Heart right ventricle (tissue), 16 donors: ENCODE data around the gene UBALD2. TPM values are rescaled to one million over a fixed set of nuclear protein-coding genes. Genes with fewer than 3 reads are reported as not detected.
A peak's percentile ranks its signal among the peaks of the same experiment; 100 is the strongest.

ENCODE experiments used
- ATAC-seq, 8 donors: fragments of 200-7000 bp; cut with Tn5 transposase; one replicate each; pipeline ENCODE4 v1.9.1; 2020; ENCODE audit warnings: mild to moderate bottlenecking in 8 of 8, moderate library complexity in 8 of 8, moderate number of reproducible peaks in 1 of 8
- DNase-seq, 2 donors: peaks; one replicate each; pipeline ENCODE4 v3.0.0-alpha.2; 2020
- H3K27ac ChIP-seq, 10 donors: fragments of 200-600 bp; sonication (generic) in 2 of 10; one replicate each; pipeline versions ENCODE4 v1.5.0 to v1.8.0; 2020 to 2022; ENCODE audit warnings: mild to moderate bottlenecking in 3 of 10
- H3K27me3 ChIP-seq, 7 donors: fragments of 200-600 bp; one replicate each; pipeline ENCODE4 v1.8.0; 2021 to 2022; ENCODE audit warnings: mild to moderate bottlenecking in 2 of 7
- H3K36me3 ChIP-seq, 9 donors: fragments of 200-600 bp; sonication (generic) in 1 of 9; one replicate each; pipeline versions ENCODE4 v1.5.0 to v1.8.0; 2020 to 2022; ENCODE audit warnings: mild to moderate bottlenecking in 2 of 9
- H3K4me1 ChIP-seq, 9 donors: fragments of 200-600 bp; sonication (generic) in 1 of 9; one replicate each; pipeline versions ENCODE4 v1.5.0 to v1.8.0; 2020 to 2022; ENCODE audit warnings: mild to moderate bottlenecking in 4 of 9
- H3K4me3 ChIP-seq, 10 donors: fragments of 200-600 bp; sonication (generic) in 2 of 10; one replicate each; pipeline versions ENCODE4 v1.5.0 to v1.8.0; 2020 to 2022; ENCODE audit warnings: mild to moderate bottlenecking in 7 of 10, moderate library complexity in 2 of 10
- H3K9me3 ChIP-seq, 11 donors: fragments of 200-600 bp in 10 of 11; sonication (generic) in 2 of 11; one replicate each; pipeline versions ENCODE4 v1.5.0 to v1.8.0; 2013 to 2022; ENCODE audit warnings: mild to moderate bottlenecking in 2 of 11, control low read depth in 1 of 11, moderate library complexity in 1 of 11
- WGBS, 2 donors: extraction: QIAGEN DNeasy Blood & Tissue Kit; methylation state at CpG; one replicate each; pipeline ENCODE4 v1.1.7; 2013; ENCODE audit warnings: inconsistent platforms in 1 of 2; 5-methylcytosine and 5-hydroxymethylcytosine counted together
- intact Hi-C, 10 donors: fragments of 100-400 bp; cut with DNase I; formaldehyde crosslinking; loops; one replicate each; pipeline versions ENCODE4 v1.11.1 to v1.14.2; 2022
- polyA plus RNA-seq, 2 donors: library from polyadenylated mRNA; stranded (reverse); fragments of 200-250 nt; gene quantifications; one replicate each; pipeline ENCODE4 v1.2.3, GENCODE V29; 2013
- total RNA-seq, 10 donors: library from RNA; stranded (reverse); fragmentation: NEBNext Ultra II Directional in 3 of 10; extraction: Animal tissue kit (Norgen Biotek cat#: 25700) in 3 of 10; gene quantifications; one replicate each; pipeline versions ENCODE4 v1.2.1 to v1.2.4, GENCODE V29; 2021 to 2023
- TF ChIP-seq, protein P1 (sequence below), 9 donors: fragments of 200-600 bp; sonication (generic) in 2 of 9; IDR thresholded peaks; one replicate each; pipeline versions ENCODE4 v1.5.0 to v1.8.0; 2021 to 2022; ENCODE audit warnings: antibody characterized with exemption in 9 of 9, mild to moderate bottlenecking in 5 of 9, moderate library complexity in 1 of 9
- donor health status: Arrhythmogenic right ventricular cardiomyopathy.
- donor health status: ischemic (EF 13 %, LVEDD 7.1; RV severe dilation, severe dysfunction).
- donor health status: healthy with polysubstance abuse.
- donor health status: DM: no; HTN: yes; CAD: no.
- donor health status: DM: no; HTN: no; CAD: no.
- donor health status: ischemic (EF 25% LVEDD 6.9; RV normal size, moderate dysfunction).
- donor health status: ischemic (EF 25% LVEDD 5.7; RV mildly dilated, moderate dysfunction).
- donor health status: healthy.
- donor health status: DM: yes; HTN: yes; CAD: no.
- donor health status: Ischemic cardiomyopathy.
- donor health status: ischemic (EF 35%, LVEDD 5.7; RV mildly dilated, moderate dysfunction).
- donor health status: nonischemic (EF 11% LVEDD 7.7; RV severe dilation, severe dysfunction).
- donor health status: DM: yes; HTN: yes; CAD: no.
- donor health status: PGD.
- donor health status: ischemic (EF 29% LVEDD 5.4; RV normal size, mild dysfunction).
- donor health status: nonischemic (EF 23%, LVEDD 6.1; RV moderate dilation, normal function).

The UBALD2 gene
- total and polyA plus RNA-seq, 12 donors: 13.3 to 50.7 (median 26.5) TPM

DNA sequence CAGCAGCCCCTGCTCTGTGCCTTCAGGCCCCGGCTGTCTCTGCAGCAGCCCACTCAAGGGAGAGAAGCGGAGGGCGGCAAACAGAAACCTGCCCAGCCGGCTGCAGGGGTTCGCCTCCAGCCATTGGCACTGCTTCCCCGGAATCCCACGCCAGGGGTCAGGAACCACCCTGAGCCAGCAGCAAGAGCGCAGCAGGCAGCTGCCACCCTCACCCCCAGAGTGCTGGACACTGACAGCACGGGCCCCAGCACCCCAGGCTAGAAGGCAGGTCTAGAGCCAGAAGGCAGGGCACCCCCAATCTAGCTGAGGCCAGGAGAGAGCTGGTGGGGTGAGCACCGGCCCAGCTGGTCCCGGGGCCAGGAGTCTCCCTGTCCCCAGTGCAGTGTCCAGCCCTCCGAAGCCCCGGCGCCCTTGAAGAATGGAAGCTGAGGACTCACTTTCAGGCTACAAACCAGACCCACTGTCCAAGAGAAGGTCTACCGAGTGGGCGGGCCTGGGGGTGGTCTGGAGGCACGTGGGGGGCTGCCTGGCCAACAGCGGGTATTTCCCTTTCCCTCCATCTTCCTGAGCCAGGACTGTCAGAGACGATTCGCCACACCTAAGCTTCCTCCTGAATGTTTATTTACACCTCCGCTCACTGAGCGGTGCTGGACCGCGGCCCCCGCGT lies 8.4 kb downstream of the UBALD2 start:
- Histone ChIP-seq H3K4me3 (no peak overlapping the region), H3K9me3 (no peaks in the 10 kb centered on the region), H3K27ac (peak overlapping the region in 1 of 10 donors; percentile 53), H3K4me1 (peaks cover 23 to 56% (median 41%) of the 10 kb centered on the region in 9 donors), H3K36me3 (peaks cover 0 to 30% (median 0%) of the 10 kb centered on the region in 9 donors), H3K27me3 (no peaks in the 10 kb centered on the region)
- WGBS, 2 donors: 79 to 84% methylated on average over 26 of the region's 26 CpGs
- intact Hi-C loops: loop anchor here in 1 of 10 donors (10.0 kb wide), 1 partner anchor 259 kb away; no protein-coding TSS in a partner anchor
- TF ChIP-seq, protein P1, sequence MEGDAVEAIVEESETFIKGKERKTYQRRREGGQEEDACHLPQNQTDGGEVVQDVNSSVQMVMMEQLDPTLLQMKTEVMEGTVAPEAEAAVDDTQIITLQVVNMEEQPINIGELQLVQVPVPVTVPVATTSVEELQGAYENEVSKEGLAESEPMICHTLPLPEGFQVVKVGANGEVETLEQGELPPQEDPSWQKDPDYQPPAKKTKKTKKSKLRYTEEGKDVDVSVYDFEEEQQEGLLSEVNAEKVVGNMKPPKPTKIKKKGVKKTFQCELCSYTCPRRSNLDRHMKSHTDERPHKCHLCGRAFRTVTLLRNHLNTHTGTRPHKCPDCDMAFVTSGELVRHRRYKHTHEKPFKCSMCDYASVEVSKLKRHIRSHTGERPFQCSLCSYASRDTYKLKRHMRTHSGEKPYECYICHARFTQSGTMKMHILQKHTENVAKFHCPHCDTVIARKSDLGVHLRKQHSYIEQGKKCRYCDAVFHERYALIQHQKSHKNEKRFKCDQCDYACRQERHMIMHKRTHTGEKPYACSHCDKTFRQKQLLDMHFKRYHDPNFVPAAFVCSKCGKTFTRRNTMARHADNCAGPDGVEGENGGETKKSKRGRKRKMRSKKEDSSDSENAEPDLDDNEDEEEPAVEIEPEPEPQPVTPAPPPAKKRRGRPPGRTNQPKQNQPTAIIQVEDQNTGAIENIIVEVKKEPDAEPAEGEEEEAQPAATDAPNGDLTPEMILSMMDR (IDR thresholded peaks at IDR 0.05): no peak
- ATAC-seq (no peak), DNase-seq (no peak)

DNA sequence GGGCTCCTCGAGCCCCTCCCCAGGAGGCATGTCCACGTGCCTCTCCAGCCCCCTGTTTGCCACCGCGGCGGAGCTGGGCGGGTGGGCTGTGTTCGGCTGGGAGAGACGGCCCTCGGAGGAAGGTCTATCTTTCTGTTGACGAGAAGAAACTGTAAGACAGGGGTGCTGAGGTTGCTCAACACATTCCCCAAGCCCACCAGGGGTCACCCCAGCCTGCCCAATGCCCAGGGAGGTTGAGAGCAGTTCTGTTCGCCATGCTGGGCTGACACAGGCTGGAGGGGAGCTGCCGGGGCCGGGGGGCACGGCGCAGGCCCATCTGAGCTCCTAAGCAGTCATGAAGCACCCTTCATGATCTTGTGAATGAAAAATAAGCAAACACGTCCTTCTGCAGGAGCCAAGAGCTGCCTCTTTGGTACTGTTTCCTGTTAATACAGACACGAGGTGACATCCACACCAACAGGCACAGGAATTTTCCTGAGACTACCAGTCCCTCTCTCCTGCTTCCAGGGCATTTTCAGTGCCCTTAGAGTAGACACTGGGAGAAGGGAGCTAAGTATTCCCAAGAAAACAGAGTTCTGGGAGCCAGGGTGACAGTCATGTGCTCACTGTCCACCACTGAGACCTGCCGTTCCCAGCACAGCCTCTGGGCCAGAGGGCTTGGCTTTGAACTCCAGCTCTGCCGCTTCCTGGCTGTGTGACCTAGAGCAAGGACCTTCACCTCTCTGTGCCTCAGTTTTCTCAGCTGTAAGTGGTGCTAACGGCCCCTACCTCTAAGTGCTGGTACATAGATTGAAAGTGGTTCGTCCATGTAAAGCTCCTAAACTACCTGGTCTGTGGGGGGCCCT lies 9.2 kb downstream of the UBALD2 start:
- ATAC-seq (no peak), DNase-seq (no peak)
- Histone ChIP-seq H3K9me3 (no peaks in the 10 kb centered on the region), H3K27ac (peak overlapping the region in 3 of 10 donors; percentile 21 to 53 (median 29)), H3K4me1 (peaks cover 20 to 52% (median 37%) of the 10 kb centered on the region in 9 donors), H3K27me3 (no peaks in the 10 kb centered on the region), H3K36me3 (peaks cover 0 to 23% (median 0%) of the 10 kb centered on the region in 9 donors), H3K4me3 (no peak overlapping the region)
- intact Hi-C loops: loop anchor here in 1 of 10 donors (10.0 kb wide), 1 partner anchor 260 kb away; no protein-coding TSS in a partner anchor
- TF ChIP-seq, protein P1 (IDR thresholded peaks at IDR 0.05): no peak
- WGBS, 2 donors: 69 to 79% methylated on average over 21 of the region's 21 CpGs

DNA sequence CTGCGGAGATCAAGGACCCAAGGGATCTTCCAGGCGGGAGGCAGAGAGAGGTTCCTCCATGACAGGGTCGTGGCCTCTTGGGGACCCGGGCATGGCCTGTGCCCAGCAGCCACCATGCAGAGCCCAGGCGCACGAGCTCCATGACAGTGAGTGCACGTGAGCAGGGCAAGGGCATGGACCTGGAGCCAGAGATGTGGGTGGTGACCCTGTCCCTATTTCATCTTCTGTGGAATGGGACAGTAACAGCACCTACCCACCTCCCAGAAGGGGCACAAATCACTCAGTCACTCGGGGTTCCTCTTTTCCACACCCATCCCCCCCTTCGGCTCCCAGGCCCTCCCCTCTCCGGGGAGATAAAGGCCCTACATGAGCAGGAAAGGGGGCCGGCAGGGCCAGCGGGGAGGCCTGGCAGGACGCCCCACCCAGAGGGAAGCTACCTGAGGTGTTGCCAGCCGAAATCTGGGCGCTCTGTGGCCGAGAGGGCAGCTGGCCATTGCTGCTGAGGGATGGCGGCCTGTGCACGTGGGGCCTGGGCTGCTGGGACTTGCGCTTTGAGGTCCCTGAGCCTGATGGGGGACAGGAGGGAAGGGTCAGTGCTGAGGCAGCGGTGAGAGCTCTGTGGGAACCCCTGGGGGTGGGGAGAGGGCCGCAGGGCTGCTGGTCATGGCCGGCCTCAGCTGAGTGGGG lies 10.4 kb downstream of the UBALD2 start:
- Histone ChIP-seq H3K36me3 (peaks cover 0 to 11% (median 0%) of the 10 kb centered on the region in 9 donors), H3K4me3 (no peak overlapping the region), H3K9me3 (no peaks in the 10 kb centered on the region), H3K27ac (no peak overlapping the region), H3K4me1 (peaks cover 14 to 44% (median 27%) of the 10 kb centered on the region in 9 donors), H3K27me3 (no peaks in the 10 kb centered on the region)
- intact Hi-C loops: loop anchor here in 6 of 10 donors (5.0 to 10.0 kb wide), 5 partner anchors 33 to 261 kb away; partner anchors contain the start of gene RNF157 (in 1 of the 6)
- ATAC-seq: no peak
- 87 to 88% methylated on average over 22 of the region's 22 CpGs for WGBS, 2 donors
- no peak for DNase-seq
- TF ChIP-seq, protein P1 (IDR thresholded peaks at IDR 0.05): no peak

DNA sequence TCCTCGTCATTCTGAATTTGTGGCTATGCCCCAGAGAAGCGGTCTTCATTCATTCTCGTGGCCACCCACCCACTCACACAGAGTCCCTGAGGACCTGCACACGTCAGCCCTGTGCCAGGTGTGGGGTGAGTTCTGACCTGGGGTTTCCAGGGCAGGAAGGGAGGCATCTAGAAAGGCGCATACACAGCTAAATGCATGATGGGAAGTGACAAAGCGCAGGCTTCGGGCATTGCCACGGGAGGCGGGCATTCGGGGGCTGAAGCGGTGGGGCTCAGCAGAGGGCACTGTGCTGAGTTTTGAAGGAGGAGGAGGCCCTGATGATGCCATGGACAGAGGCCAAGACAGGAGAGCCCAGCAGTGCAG lies 10.9 kb downstream of the UBALD2 start:
- no peak for DNase-seq
- no peaks in the 10 kb centered on the region for H3K27me3 ChIP-seq
- ATAC-seq: no peak
- H3K36me3 ChIP-seq: peaks cover 0 to 6% (median 0%) of the 10 kb centered on the region in 9 donors
- no peaks in the 10 kb centered on the region for H3K9me3 ChIP-seq
- 90 to 91% methylated on average over 11 of the region's 11 CpGs for WGBS, 2 donors
- H3K4me3 ChIP-seq: no peak overlapping the region
- TF ChIP-seq, protein P1 (IDR thresholded peaks at IDR 0.05): no peak
- peaks cover 14 to 39% (median 22%) of the 10 kb centered on the region in 9 donors for H3K4me1 ChIP-seq
- no peak overlapping the region for H3K27ac ChIP-seq
- intact Hi-C loops: loop anchor here in 6 of 10 donors (5.0 to 10.0 kb wide), 5 partner anchors 34 to 261 kb away; partner anchors contain the start of gene RNF157 (in 1 of the 6)
